Heart right ventricle (tissue), 16 donors: Measurements from ENCODE around the gene GPC3. TPM values are rescaled to one million over a fixed set of nuclear protein-coding genes. Genes with fewer than 3 reads are reported as not detected.
"Not testable (repeated sequence)": the region's sequence is repeated elsewhere in the genome, so short reads cannot be mapped to it uniquely, and the experiment has no call there.

Source experiments
- ATAC-seq, 8 donors: fragments of 200-7000 bp; cut with Tn5 transposase; one replicate each; pipeline ENCODE4 v1.9.1; 2020; ENCODE audit warnings: mild to moderate bottlenecking in 8 of 8, moderate library complexity in 8 of 8, moderate number of reproducible peaks in 1 of 8
- DNase-seq, 2 donors: peaks; one replicate each; pipeline ENCODE4 v3.0.0-alpha.2; 2020
- H3K27ac ChIP-seq, 10 donors: fragments of 200-600 bp; sonication (generic) in 2 of 10; one replicate each; pipeline versions ENCODE4 v1.5.0 to v1.8.0; 2020 to 2022; ENCODE audit warnings: mild to moderate bottlenecking in 3 of 10
- H3K27me3 ChIP-seq, 7 donors: fragments of 200-600 bp; one replicate each; pipeline ENCODE4 v1.8.0; 2021 to 2022; ENCODE audit warnings: mild to moderate bottlenecking in 2 of 7
- H3K36me3 ChIP-seq, 9 donors: fragments of 200-600 bp; sonication (generic) in 1 of 9; one replicate each; pipeline versions ENCODE4 v1.5.0 to v1.8.0; 2020 to 2022; ENCODE audit warnings: mild to moderate bottlenecking in 2 of 9
- H3K4me1 ChIP-seq, 9 donors: fragments of 200-600 bp; sonication (generic) in 1 of 9; one replicate each; pipeline versions ENCODE4 v1.5.0 to v1.8.0; 2020 to 2022; ENCODE audit warnings: mild to moderate bottlenecking in 4 of 9
- H3K4me3 ChIP-seq, 10 donors: fragments of 200-600 bp; sonication (generic) in 2 of 10; one replicate each; pipeline versions ENCODE4 v1.5.0 to v1.8.0; 2020 to 2022; ENCODE audit warnings: mild to moderate bottlenecking in 7 of 10, moderate library complexity in 2 of 10
- H3K9me3 ChIP-seq, 11 donors: fragments of 200-600 bp in 10 of 11; sonication (generic) in 2 of 11; one replicate each; pipeline versions ENCODE4 v1.5.0 to v1.8.0; 2013 to 2022; ENCODE audit warnings: mild to moderate bottlenecking in 2 of 11, control low read depth in 1 of 11, moderate library complexity in 1 of 11
- CTCF ChIP-seq, 9 donors: fragments of 200-600 bp; sonication (generic) in 2 of 9; IDR thresholded peaks; one replicate each; pipeline versions ENCODE4 v1.5.0 to v1.8.0; 2021 to 2022; ENCODE audit warnings: antibody characterized with exemption in 9 of 9, mild to moderate bottlenecking in 5 of 9, moderate library complexity in 1 of 9
- WGBS, 2 donors: extraction: QIAGEN DNeasy Blood & Tissue Kit; methylation state at CpG; one replicate each; pipeline ENCODE4 v1.1.7; 2013; ENCODE audit warnings: inconsistent platforms in 1 of 2; 5-methylcytosine and 5-hydroxymethylcytosine counted together
- intact Hi-C, 10 donors: fragments of 100-400 bp; cut with DNase I; formaldehyde crosslinking; loops; one replicate each; pipeline versions ENCODE4 v1.11.1 to v1.14.2; 2022
- polyA plus RNA-seq, 2 donors: library from polyadenylated mRNA; stranded (reverse); fragments of 200-250 nt; gene quantifications; one replicate each; pipeline ENCODE4 v1.2.3, GENCODE V29; 2013
- total RNA-seq, 10 donors: library from RNA; stranded (reverse); fragmentation: NEBNext Ultra II Directional in 3 of 10; extraction: Animal tissue kit (Norgen Biotek cat#: 25700) in 3 of 10; gene quantifications; one replicate each; pipeline versions ENCODE4 v1.2.1 to v1.2.4, GENCODE V29; 2021 to 2023
- donor health status: Arrhythmogenic right ventricular cardiomyopathy.
- donor health status: ischemic (EF 13 %, LVEDD 7.1; RV severe dilation, severe dysfunction).
- donor health status: healthy with polysubstance abuse.
- donor health status: DM: no; HTN: yes; CAD: no.
- donor health status: DM: no; HTN: no; CAD: no.
- donor health status: ischemic (EF 25% LVEDD 6.9; RV normal size, moderate dysfunction).
- donor health status: ischemic (EF 25% LVEDD 5.7; RV mildly dilated, moderate dysfunction).
- donor health status: healthy.
- donor health status: DM: yes; HTN: yes; CAD: no.
- donor health status: Ischemic cardiomyopathy.
- donor health status: ischemic (EF 35%, LVEDD 5.7; RV mildly dilated, moderate dysfunction).
- donor health status: nonischemic (EF 11% LVEDD 7.7; RV severe dilation, severe dysfunction).
- donor health status: DM: yes; HTN: yes; CAD: no.
- donor health status: PGD.
- donor health status: ischemic (EF 29% LVEDD 5.4; RV normal size, mild dysfunction).
- donor health status: nonischemic (EF 23%, LVEDD 6.1; RV moderate dilation, normal function).

Gene GPC3
- total and polyA plus RNA-seq, 12 donors, result 0.66 to 5.6 (median 3.4) TPM

GRCh38 chrX:134019567-134020206 lies 34.3 kb upstream of the GPC3 start:
- intact Hi-C loops, result loop anchor here in 2 of 10 donors (10.0 kb wide), 1 partner anchor 225 kb away; no protein-coding TSS in a partner anchor
- Histone ChIP-seq H3K4me1 (no peaks in the 10 kb centered on the region), H3K27ac (no peak overlapping the region), H3K36me3 (no peaks in the 10 kb centered on the region), H3K4me3 (no peak overlapping the region), H3K9me3 (no peaks in the 10 kb centered on the region), H3K27me3 (peaks cover 0 to 39% (median 0%) of the 10 kb centered on the region in 7 donors)
- TF ChIP-seq CTCF (IDR thresholded peaks at IDR 0.05), result no peak
- no peak for DNase-seq
- 65 to 68% methylated on average over 4 of the region's 4 CpGs for WGBS, 2 donors
- no peak for ATAC-seq

GRCh38 chrX:134016309-134016708 lies 30.9 kb upstream of the GPC3 start:
- 61 to 78% methylated on average over 1 of the region's 1 CpG for WGBS, 2 donors
- ATAC-seq, intact Hi-C loops: not testable (repeated sequence)

DNA sequence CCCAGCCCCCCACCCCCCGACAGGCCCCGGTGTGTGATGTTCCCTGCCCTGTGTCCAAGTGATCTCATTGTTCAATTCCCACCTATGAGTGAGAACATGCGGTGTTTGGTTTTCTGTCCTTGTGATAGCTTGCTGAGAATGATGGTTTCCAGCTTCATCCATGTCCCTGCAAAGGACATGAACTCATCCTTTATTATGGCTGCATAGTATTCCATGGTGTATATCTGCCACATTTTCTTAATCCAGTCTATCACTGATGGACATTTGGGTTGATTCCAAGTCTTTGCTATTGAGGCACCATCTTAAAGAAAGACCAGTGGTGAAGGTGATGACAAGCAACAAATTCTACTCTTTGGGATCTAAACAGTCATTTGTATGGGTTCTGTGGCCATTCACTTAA lies 30.1 kb upstream of the GPC3 start:
- ATAC-seq, H3K36me3 ChIP-seq, H3K4me3 ChIP-seq, H3K9me3 ChIP-seq, H3K4me1 ChIP-seq, DNase-seq, intact Hi-C loops, H3K27ac ChIP-seq: not testable (repeated sequence)
- peaks cover 0 to 37% (median 0%) of the 10 kb centered on the region in 7 donors for H3K27me3 ChIP-seq
- WGBS, 2 donors, result 90% methylated on average over 3 of the region's 3 CpGs; no CpG with 5 or more reads in 1 of the 2 donors

More at GRCh38 chrX:134016309-134016708, 30.9 kb upstream of the GPC3 start:
- DNase-seq, H3K4me1 ChIP-seq, H3K9me3 ChIP-seq, H3K4me3 ChIP-seq, H3K27ac ChIP-seq, H3K36me3 ChIP-seq: not testable (repeated sequence)
- H3K27me3 ChIP-seq, result peaks cover 0 to 30% (median 0%) of the 10 kb centered on the region in 7 donors

- no peak overlapping the region for H3K4me3 ChIP-seq
- H3K36me3 ChIP-seq, result no peaks in the 10 kb centered on the region
- DNase-seq (no peak), ATAC-seq (no peak)
- no peak for TF ChIP-seq CTCF (IDR thresholded peaks at IDR 0.05)
- peaks cover 0 to 27% (median 0%) of the 10 kb centered on the region in 7 donors for H3K27me3 ChIP-seq
- intact Hi-C loops, result no loop called here
- no peak overlapping the region for H3K27ac ChIP-seq
- WGBS, 2 donors, result 62 to 65% methylated on average over 4 of the region's 4 CpGs
- no peaks in the 10 kb centered on the region for H3K9me3 ChIP-seq
- no peaks in the 10 kb centered on the region for H3K4me1 ChIP-seq
Measured at GRCh38 chrX:134013524-134013923, 28.1 kb upstream of the GPC3 start.

DNA sequence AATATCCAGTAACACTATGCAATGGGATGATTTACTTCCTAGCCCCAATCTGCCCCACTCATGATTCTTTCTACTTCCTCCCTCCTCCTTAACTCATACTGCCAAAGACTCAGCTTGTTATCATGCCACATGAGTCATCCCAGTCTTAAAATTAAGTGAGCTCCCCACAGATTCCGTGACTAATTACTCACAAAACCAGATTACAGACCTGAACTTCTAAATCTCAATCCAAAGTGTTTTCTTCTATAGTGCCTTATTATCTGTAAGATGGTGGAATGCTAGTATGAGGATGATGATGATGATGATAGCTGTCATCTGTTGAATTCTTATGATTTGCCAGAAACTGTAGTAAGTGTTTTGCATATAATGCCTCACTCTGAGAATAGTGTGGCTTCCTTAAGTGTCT lies 27.7 kb upstream of the GPC3 start:
- DNase-seq, result no peak
- Histone ChIP-seq H3K36me3 (no peaks in the 10 kb centered on the region), H3K27me3 (peaks cover 0 to 23% (median 0%) of the 10 kb centered on the region in 7 donors), H3K27ac (no peak overlapping the region), H3K4me3 (no peak overlapping the region), H3K9me3 (no peaks in the 10 kb centered on the region), H3K4me1 (no peaks in the 10 kb centered on the region)
- no peak for TF ChIP-seq CTCF (IDR thresholded peaks at IDR 0.05)
- WGBS, 2 donors, result 68 to 80% methylated on average over 1 of the region's 1 CpG
- intact Hi-C loops, result no loop called here
- peak in 1 of 8 donors; percentile 58 for ATAC-seq
